Jurkat, Clone E6-1 (cell line): ENCODE data around the gene NCOR2.
"Not testable (repeated sequence)": the region's sequence is repeated elsewhere in the genome, so short reads cannot be mapped to it uniquely, and the experiment has no call there.

Experiments used
- DNase-seq: peaks from one replicate; pipeline ENCODE4 v3.0.0-alpha.2; 2011; ENCODE audit warnings: low read depth, low spot score
- H3K4me3 ChIP-seq: 2 replicates; pipeline ENCODE4 v1.5.1; 2011; ENCODE audit warnings: mild to moderate bottlenecking, low read length, control low read depth, moderate library complexity

NCOR2 gene

DNA sequence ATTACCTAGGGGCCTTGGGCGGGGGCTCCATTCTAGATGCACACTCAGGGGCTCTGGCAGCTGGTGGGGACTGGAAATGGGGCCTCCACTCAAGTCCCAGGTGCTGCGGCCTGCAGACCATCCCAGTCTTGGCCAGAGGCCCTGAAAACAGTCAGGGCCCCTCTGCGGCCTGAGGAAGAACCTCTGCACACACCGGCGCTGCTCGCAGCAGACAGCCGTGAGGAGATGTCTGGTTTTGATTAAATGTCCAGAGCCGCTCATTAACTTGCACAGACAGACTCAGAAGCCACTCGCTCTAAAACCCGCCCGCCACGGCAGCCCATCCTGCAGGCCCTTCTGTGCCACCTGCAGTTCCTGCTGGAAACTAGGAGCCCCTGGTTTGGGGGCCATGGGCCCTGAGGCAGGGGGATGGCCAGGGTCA lies 36.4 kb upstream of the NCOR2 start:
- no peak for DNase-seq
- H3K4me3 ChIP-seq, result no peak overlapping the region

DNA sequence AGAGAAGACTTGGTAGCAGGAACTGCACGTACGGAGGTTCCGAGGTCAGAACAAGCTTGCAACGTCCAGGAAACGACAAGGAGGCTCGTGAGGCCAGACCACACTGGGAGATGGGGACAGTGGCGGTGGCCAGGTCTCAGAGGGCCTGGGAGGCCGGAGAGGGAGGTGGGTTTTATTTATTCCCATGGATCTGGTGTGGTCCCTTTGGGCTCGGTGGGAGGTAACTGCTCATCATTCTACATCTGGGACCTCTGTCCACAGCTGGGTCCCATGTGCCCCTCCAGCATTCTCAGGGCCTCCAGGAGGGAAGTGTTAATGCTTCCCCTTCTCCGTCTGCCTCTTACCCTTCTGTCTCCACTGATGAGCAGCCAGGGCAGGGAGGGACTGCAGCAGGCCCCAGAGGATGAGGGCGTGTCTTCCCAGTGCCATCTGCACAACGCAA lies 35.7 kb upstream of the NCOR2 start:
- no peak overlapping the region for H3K4me3 ChIP-seq
- DNase-seq, result no peak

DNA sequence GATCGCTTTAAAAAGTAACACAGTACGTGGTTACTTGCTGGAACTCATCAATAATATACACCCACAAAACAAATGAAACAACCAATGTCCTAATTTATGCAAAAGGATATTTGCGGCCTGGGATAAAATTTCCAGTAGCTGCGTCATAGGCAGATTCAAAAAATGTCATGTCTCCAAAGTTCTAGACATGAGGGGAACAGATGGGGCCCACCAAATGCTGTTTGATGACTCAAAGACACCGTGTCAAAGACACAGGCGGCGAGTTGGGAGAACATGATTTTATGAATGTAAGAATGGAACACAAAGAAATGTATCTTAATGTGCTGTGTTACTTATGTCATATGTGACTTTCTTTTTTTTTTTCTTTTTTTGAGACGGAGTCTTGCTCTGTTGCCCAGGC lies 34.3 kb upstream of the NCOR2 start:
- no peak overlapping the region for H3K4me3 ChIP-seq
- DNase-seq, result no peak

DNA sequence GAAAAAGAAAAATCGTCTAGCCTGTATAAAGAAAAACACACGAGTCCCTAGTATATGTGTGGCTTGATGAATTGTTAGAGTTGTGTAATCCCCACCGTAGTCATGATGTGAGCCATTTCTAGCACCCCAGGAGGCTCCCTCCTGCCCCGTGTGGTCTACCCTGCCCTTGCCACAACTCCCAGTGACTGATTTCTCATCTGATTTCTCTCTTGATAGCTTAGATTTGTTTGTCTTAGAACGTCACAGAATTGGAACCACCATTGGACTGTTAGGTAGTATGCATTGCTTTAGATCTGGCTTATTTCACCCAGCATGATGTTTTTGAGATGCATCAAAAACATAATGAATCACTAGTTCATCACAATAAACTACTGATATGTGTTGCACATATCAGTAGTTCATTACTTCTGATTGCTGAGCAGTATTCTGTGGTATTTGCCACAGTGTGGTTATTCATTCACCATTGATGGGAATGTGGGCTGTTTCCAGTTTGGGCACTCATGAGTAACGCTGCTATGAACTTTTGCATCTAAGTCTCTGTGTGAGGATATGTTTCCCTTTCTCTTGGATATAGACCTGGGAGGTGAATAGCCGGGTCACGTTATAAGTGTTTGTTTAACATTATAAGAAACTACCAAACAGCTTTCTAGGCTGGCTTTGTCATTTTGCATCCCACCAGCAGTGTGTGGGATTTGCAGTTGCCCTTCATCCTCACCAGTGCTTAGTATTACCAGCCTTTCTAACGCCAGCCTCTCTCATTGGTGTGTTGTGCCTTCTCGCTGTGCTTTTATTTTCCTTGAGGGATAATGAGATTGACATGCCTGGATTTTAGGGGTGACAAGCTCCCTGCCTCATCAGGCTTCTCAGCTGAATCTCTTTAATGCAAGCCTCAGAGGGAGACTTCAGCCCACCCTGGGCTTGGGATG lies 31.9 kb upstream of the NCOR2 start:
- DNase-seq, result peak; percentile 57
- H3K4me3 ChIP-seq, result no peak overlapping the region

DNA sequence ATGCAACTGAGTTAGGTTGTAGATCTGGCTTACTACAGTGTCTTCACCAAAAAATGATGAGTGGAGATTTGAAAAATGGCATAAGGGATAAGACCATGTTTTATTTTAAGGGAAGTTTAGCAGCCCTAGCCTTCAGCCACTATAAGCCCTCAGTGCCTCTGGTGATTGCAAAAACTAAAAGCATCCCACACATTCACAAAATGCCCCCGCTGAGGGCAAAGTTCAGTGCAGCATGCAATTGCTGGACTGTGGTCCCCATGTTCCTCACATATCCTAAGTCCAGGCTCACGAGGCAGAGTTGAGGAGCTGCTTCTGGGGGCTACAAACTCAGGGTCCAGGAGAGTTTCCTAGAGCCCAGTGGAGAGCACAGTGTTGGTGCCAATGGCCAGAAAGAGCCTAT lies 29.6 kb upstream of the NCOR2 start:
- no peak overlapping the region for H3K4me3 ChIP-seq
- no peak for DNase-seq

DNA sequence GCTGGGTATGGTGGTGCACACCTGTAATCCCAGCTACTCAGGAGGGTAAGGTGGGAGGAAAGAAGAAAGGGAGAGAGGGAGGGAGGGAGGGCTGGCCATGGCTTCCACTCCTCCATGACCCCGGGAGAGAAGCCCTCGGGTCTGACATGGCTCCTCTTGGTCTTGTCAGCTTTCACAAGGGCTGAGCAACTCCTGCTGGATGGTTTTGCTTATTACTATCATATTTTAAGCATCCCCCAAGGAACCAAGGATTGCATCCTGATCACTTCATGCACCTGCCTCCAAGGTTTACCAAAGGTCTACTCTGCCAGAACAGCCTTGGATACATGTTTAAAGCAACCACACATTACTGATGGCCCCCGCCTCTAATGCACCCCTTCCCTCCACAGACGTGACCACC lies 28.0 kb upstream of the NCOR2 start:
- DNase-seq, result no peak

DNA sequence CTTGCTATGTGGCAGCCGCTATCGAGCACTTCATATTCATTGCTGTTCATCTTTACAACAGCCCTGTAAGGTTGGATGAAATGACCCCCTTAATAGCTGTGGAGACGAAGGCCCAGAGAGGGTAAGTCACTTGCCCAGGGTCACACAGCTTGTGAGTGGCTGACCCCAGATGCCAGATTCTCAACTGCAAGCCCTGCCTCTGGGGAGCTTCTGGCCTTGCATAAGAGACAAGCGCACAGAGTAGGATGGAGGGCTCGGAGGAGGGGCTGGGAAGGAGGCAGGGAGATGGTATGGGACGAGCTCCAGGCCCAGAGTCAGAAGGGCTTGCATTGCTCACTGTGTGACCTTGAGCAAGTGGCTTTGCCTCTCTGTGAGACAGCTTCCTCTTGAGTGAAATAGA lies 27.4 kb upstream of the NCOR2 start:
- no peak overlapping the region for H3K4me3 ChIP-seq
- DNase-seq, result no peak

More for the DNA sequence above, 28.0 kb upstream of the NCOR2 start:
- H3K4me3 ChIP-seq, result no peak overlapping the region

DNA sequence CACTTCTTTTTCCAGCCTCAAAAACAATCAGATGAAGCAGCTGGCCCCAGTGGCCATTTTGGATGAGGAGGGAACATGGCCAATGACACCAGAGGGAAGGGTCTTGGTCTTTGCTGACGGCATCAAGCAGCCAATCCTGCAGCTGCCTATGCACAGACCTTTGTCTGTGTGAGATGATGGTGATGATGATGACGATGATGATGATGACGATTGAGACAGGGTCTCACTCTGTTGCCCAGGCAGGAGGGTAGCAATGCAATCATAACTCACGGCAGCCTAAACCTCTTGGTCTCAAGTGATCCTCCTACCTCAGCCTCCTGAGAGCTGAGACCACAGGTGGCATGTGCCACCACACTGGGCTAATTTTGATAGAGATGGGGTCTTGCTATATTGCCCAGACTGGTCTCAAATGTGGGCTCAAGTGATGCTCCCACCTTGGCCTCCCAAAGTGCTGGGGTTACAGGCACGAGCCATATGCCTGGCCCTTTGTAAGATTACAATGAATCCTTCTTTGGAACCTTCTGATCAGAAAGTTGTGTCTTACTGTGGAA lies 26.5 kb upstream of the NCOR2 start:
- no peak overlapping the region for H3K4me3 ChIP-seq

DNA sequence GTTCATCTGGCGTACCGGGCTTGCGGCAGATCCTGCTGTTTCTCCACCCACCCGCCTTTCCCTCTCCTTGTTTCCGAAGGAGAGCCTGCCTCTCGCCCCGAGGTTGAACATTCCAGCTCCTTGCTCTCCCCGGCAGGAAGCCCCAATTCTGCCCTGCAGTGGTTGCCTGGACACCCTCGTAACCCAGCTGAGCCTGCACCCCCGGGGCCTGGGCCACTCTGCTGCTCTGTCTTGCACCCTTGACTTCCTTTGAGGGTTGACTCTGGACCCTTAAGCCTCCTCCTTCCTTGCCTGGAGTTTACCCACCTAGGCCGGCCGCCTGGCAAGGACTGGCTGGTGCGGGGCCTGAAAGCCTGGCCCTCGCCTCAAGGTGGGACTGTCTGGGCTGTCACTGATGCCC lies 25.8 kb upstream of the NCOR2 start:
- H3K4me3 ChIP-seq, result no peak overlapping the region
- no peak for DNase-seq

More for the DNA sequence above, 26.5 kb upstream of the NCOR2 start:
- DNase-seq, result no peak

DNA sequence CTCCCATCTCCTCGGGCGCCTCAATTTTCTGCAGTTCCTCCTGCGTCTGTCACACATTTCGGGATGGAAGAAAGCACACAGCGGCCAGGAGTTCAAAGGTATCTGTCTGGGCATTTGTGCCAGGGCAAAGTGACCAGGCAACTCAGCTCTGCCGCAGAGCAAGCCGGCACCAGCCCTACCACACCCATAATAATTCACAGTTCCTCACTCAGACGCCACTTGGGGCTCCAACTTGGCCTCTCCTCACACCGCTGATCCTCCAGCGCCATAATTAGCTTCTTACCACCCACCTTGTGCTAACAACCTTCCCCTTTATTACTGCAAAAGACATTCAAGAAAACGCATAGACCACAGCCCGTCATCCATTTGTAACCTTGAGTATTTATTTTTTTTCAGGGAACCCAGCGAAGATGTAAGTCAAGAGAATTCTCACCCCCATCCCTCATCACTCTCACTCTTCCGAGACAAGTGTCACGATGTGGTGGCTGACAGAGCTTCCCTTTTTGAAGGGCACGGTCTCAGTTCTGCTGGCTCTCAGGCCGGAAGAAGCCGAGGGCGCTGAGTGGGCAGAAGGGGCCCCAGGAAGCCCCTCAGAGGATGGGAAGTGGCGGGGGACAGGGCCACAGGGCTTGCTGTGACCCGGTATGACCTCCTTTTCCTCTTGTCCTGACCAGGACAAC lies 25.2 kb upstream of the NCOR2 start:
- no peak for DNase-seq
- H3K4me3 ChIP-seq, result no peak overlapping the region

DNA sequence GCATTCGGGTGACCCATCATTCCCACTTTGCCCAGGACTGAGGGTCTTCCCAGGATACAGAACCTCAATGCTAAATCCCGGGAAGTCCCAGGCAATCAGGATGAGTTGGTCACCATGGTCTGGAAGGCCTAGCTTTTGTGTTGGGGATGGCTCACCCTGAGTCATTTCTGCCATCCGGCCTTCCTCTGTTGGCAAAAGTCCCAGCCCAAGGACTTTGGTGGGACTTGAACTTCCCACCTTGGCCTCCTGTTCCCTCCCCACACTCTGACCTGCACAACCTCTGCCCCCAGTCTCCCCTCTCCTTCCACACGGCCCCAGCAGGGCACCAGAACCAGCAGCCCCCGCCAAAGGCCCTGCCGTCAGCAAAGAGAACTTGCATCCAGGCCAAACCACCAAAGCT lies 24.6 kb upstream of the NCOR2 start:
- DNase-seq, result no peak
- H3K4me3 ChIP-seq, result no peak overlapping the region

DNA sequence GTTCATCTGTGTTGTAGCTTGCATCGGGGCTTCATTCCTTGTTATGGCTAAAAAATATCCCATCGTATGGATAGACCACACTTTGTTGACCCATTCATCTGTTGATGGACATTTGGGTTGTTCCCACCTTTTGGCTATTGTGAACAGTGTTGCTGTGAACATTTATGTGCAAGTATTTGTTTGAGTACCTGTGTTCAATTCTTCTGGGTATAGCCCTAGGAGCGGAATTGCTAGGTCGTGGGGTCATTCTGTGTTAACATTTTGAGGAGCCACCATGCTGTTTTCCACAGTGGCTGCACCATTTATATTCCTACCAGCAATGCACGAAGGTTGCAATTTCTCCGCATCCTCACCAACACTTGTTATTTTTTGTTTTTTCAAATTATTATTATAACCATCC lies 23.0 kb upstream of the NCOR2 start:
- DNase-seq, result no peak
- no peak overlapping the region for H3K4me3 ChIP-seq

DNA sequence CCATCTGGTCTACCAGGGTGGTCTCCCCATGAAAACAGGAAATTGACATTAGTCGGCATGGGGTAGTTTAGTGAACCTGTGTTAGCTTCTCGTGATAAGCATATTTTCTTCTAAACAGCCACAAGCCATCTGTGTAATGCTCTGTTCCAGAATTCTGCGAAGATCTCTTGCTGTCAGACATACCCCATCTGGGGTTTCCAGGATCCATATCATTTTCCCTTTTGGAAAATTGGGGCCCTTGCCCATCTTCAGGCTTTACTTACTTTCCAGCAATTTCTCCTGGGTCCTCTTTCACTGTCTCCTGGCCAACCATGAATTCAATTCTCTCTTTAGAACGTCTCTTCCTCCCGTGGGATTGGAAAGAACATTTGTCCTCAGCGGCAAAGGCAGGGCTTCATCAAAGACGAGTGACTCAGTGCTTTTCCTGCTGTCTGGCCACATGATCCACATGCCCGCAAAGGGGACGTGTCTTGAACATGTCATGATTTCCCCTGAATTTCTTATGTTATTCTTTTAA lies 21.4 kb upstream of the NCOR2 start:
- H3K4me3 ChIP-seq, result no peak overlapping the region
- DNase-seq, result no peak

DNA sequence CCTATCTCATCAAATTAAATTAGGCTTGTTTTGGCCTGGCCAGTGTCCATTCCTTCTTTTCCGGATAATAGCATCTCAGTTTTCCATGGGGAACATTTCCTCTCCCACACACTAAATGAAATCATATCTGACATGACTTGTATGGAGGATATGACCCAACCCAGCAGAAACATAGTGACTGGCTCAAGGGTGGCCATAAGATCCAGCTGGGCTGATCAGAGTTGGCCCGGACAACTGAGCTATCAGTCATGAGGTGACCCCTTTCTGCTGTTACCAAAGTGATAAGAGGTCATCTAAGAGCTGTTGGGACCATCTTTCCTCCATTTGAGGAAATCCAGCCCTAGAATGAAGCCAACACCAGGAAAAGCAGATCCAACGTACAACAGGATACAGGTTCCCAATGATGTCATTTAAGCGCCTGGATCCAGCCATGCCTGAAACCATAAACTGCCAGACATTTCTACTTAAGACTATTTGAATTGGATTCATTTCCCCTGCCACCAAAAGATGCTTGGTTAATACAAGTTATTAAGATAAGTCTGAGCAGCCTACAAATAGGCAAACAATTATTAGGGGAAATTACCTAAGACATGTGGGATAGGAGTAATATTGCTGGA lies 20.7 kb upstream of the NCOR2 start:
- no peak for DNase-seq
- H3K4me3 ChIP-seq, result no peak overlapping the region

DNA sequence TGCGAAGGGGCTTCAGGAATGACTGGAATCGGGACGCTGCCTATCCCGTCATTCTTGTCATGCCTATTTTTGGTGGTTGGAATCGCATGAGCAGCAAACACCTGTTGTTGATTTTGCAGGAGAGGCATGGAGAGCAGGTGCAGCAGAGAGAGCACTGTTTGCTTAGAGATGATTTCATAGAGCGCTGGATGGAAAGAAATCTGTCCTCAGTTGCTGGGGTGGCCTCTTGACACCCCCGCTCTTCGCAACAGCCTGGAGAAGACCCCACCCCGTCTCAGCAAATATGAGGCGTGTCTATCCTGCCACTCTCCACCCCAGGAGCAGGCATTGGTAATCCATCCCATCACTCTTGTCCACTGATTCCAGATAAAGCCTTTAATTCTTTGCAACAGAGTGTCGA lies 19.3 kb upstream of the NCOR2 start:
- no peak overlapping the region for H3K4me3 ChIP-seq
- no peak for DNase-seq

DNA sequence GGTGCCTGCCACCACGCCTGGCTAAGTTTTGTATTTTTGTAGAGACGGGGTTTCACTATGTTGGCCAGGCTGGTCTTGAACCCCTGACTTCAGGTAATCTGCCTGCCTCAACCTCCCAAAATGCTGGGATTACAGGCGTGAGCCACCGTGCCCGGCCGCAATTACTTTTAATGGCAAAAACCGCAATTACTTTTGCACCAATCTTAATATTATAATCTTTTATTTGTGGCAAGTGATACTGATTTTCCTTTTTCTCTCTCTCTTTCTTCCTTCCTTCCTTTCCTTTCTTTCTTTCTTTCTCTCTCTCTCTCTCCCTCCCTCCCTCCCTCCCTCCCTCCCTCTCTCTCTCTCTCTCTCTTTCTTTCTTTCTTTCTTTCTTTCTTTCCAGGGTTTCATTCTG lies 17.1 kb upstream of the NCOR2 start:
- not testable (repeated sequence) for DNase-seq, H3K4me3 ChIP-seq

DNA sequence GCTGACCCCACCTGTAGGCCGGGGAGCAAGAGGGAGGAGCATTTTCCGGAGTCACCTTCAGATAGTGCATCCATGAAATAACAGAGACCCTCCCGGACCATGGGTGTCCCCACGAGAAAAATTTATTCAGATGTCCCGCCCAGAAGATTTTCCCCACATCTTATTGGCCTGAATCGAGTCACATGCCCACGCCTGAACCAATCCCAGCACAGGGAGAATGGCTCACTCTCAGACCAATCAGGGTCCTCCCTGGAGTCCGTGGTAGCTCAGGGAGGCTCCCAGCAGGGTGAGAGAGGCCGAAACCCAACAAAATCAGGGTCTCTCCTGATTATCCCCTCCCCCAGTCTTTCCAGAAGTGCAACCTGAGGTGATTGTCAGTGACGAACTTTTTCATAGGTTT lies 16.4 kb upstream of the NCOR2 start:
- H3K4me3 ChIP-seq, result no peak overlapping the region
- DNase-seq, result no peak

DNA sequence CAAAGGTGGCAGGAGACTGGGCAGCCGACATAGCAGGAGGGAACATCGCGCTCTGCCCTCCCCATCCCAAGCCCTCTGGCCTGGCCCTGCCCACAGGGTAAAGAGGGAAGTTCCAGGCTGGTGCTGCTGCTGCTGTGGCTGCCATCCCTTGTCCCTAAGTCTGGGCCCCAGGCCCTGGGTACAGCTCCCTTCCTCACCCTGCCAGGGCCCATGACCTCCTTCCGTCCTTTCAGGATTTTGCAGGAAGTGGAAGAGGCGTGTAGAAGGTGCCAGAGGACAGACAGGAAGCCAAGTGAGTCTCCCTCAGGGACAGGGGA lies 14.7 kb upstream of the NCOR2 start:
- no peak for DNase-seq
- no peak overlapping the region for H3K4me3 ChIP-seq

DNA sequence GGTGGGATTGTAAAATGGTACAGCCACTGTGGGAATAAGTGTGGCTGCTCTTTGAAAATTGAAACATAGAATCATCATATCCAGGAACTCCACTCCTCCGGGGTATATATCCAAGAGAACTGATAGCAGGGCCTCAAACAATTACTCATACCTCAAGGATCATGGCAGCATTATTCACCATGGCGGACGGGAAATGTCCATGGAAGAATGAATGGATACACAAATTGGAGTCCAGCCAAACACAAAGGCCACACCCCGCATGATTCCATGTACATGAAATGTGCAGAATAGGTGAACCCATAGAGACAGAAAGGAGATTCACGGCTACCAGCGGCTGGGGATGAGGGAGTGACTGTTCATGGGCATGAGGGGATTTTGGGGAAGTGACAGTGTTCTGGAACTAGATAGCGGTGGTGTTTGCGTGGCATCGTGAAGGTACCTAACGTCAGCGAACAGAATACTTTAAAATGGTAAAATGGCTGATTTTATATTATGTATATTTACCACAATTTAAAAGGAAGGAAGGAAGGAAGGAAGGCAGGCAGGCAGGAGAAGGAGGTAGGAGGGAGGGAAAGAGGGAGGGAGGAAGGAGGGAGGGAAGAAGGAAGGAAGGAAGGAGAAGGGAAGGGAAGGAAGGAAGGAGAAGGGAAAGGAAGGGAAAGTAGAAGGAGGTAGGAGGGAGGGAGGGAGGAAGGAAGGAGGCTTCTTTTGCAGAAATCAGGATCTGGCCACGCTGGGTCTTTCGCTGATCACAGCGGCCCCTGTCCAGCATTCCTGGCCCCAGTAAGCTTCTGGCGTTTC lies 14.1 kb upstream of the NCOR2 start:
- H3K4me3 ChIP-seq, result no peak overlapping the region

More for the DNA sequence above, 14.1 kb upstream of the NCOR2 start:
- DNase-seq, result no peak
